ENCODE measurements around the gene EMC9. TPM values are rescaled to one million over a fixed set of nuclear protein-coding genes. Genes with fewer than 3 reads are reported as not detected.

Gene EMC9
- total and polyA plus RNA-seq, 2 of the 8 experiments (the other 6 are each of a cell fraction or from before 2014, with no cell fraction given): 38.4 to 47.2 TPM

DNA sequence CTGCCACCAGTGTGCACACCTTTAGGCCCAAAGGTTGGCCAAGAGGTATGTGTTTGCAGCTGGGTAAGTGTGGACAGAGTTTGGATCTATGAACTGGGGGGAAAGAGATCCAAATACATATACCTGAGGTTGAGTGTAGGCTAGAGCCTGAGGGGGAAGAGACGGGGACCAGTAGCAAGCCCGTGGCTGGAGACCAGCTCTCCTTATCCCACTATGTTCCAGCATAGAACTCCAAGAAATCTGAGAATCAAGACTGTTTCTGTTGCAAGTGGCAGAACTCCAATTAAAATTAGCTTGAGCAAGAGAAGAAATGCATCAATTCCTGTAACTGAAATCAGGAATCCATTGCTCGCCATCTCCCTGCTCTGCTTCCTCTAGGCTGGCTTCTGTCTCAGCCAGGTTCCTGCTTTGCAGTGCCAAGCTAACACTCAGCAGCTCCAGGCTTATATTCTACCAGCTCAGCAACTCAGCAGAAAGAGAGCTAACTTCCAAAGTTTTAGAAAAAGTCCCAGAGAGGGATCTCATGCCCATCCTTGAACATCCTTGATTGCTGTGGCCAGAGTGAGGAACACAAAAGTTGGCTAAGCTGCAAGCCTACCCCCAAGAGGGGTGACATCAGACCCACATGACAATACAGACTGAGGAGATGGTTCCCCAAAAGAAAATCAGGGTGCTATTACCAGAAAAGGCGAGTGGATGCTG lies 48.7 kb downstream of the EMC9 start:
- Histone ChIP-seq H3K27me3 (replicated peaks in 1 of 4; ENCODE audit: control insufficient read depth in 3 of 4, extremely low read depth in 1 of 4, insufficient read depth in 3 of 4, low read length in 3 of 4) (no peaks in the 10 kb centered on the region), H3K4me2 (ENCODE audit: insufficient read depth in 1 of 2, low read depth in 2 of 2, low read length in 2 of 2) (no peak overlapping the region; a peak in 1 of 4 replicates), H3K14ac (ENCODE audit: insufficient read length) (no peak overlapping the region), H3K79me1 (ENCODE audit: low read depth, low read length) (peaks cover 5% of the 10 kb centered on the region), H3K23me2 (ENCODE audit: low read depth, low read length) (peaks cover 8% of the 10 kb centered on the region), H2BK120ac (replicated peaks; ENCODE audit: low read depth, low read length) (peak overlapping the region; percentile 86), H3K36me3 (ENCODE audit: control insufficient read depth in 2 of 4, insufficient read depth in 4 of 4, low read length in 3 of 4) (peaks cover 0 to 8% (median 0%) of the 10 kb centered on the region in 4 experiments; a peak in 2 of 8 replicates), H3K4ac (replicated peaks; ENCODE audit: insufficient read length, low read depth, low read length) (no peak overlapping the region), H4K91ac (replicated peaks; ENCODE audit: insufficient read length, low read length) (peak overlapping the region; percentile 79), H4K20me1 (replicated peaks in 1 of 2; ENCODE audit: control insufficient read depth in 1 of 2, insufficient read depth in 2 of 2, low read length in 2 of 2) (peaks cover 3% of the 10 kb centered on the region in 2 experiments), H2AK5ac (ENCODE audit: low read depth, low read length) (peak overlapping the region; percentile 100), H3K4me3 (ENCODE audit: extremely low read depth in 1 of 4, insufficient read depth in 2 of 4, low read depth in 3 of 4, low read length in 4 of 4) (no peak overlapping the region), H3K9me3 (ENCODE audit: insufficient read depth in 2 of 2, low read depth in 1 of 2, low read length in 1 of 2) (no peaks in the 10 kb centered on the region), H4K5ac (ENCODE audit: insufficient read length, low read depth, low read length) (no peak overlapping the region), H3K23ac (ENCODE audit: insufficient read length) (no peak overlapping the region), H2BK12ac (ENCODE audit: low read depth, low read length) (peak overlapping the region; percentile 99), H3K9ac (replicated peaks in 1 of 4; ENCODE audit: extremely low read depth in 1 of 4, low read depth in 3 of 4, low read length in 3 of 4) (no peak overlapping the region), H3K4me1 (replicated peaks in 1 of 4; ENCODE audit: control insufficient read depth in 3 of 4, insufficient read depth in 4 of 4, low read length in 3 of 4) (peaks cover 5 to 13% (median 9%) of the 10 kb centered on the region in 4 experiments), H4K8ac (ENCODE audit: extremely low read depth, insufficient read depth, low read length) (no peak overlapping the region), H3K27ac (ENCODE audit: low read depth, low read length) (no peak overlapping the region), H2BK15ac (ENCODE audit: low read length) (peak overlapping the region; percentile 5), H2AFZ (ENCODE audit: low read length) (no peak overlapping the region), H2BK20ac (ENCODE audit: low read length) (peak overlapping the region; percentile 87), H2BK5ac (ENCODE audit: low read depth, low read length) (peak overlapping the region; percentile 99), H3K18ac (ENCODE audit: extremely low read depth, low read length) (peak overlapping the region; percentile 88; the same call in 1 of the 2 replicates), H3K79me2 (ENCODE audit: control insufficient read depth in 1 of 2, insufficient read depth in 2 of 2, low read length in 2 of 2) (peaks cover 0 to 21% of the 10 kb centered on the region in 2 experiments; a peak in 2 of 4 replicates), H3K56ac (replicated peaks; ENCODE audit: insufficient read length, low read depth, low read length) (no peak overlapping the region)
- FAIRE-seq (no peak), DNase-seq (ENCODE audit: low read depth in 1 of 2, low spot score in 2 of 2) (no peak)
- POLR2A ChIA-PET (ENCODE audit: partially characterized antibody): interaction anchor here (0.8 to 23.9 kb wide), 12 partner anchors 13 to 104 kb away, joined by 3 to 626 read pairs (median 20); partner anchors contain the start of genes CARMIL3, CPNE6, DCAF11 and DHRS4L2
- WGBS, 2 experiments (ENCODE audit: extremely low coverage in 1 of 2, insufficient coverage in 1 of 2, insufficient read length in 1 of 2, insufficient replicate concordance in 2 of 2, low coverage in 1 of 2, low lambda C conversion rate in 2 of 2, missing lambda C conversion rate in 1 of 2): 97% methylated on average over 4 of the region's 4 CpGs; no CpG with 5 or more reads in 1 of the 2 experiments
- CTCF ChIA-PET (ENCODE audit: partially characterized antibody): interaction anchor here (1.2 to 12.8 kb wide), 7 partner anchors 8 to 70 kb away, joined by 3 to 316 read pairs (median 20); partner anchors contain the start of genes CARMIL3, CPNE6, DCAF11 and NRL
- no peak for TF ChIP-seq POLR2AphosphoS5 (IDR thresholded peaks at IDR 0.05; ENCODE audit: low read depth, low read length)
- no peak for TF ChIP-seq EZH2 (IDR thresholded peaks at IDR 0.05; ENCODE audit: low read depth, low read length, severe bottlenecking)
- no peak for TF ChIP-seq BACH1 (IDR thresholded peaks at IDR 0.05; ENCODE audit: low read length)
- TF ChIP-seq CBX5 (IDR thresholded peaks at IDR 0.05; ENCODE audit: low read depth, low read length): no peak
- no peak for TF ChIP-seq RBBP5 (IDR thresholded peaks at IDR 0.05; ENCODE audit: borderline replicate concordance, low read depth, low read length)
- TF ChIP-seq SP1 (IDR thresholded peaks at IDR 0.05; ENCODE audit: low read depth, low read length): no peak
- no peak for TF ChIP-seq BCL11A (IDR thresholded peaks at IDR 0.05; ENCODE audit: low read depth in 2 of 2, low read length in 2 of 2)
- no peak for TF ChIP-seq EGR1 (IDR thresholded peaks at IDR 0.05; ENCODE audit: borderline replicate concordance, low read depth, low read length)
- TF ChIP-seq ASH2L (IDR thresholded peaks at IDR 0.05; ENCODE audit: low read length): no peak
- TF ChIP-seq SUZ12 (IDR thresholded peaks at IDR 0.05; ENCODE audit: low read length): no peak
- TF ChIP-seq RXRA (IDR thresholded peaks at IDR 0.05; ENCODE audit: insufficient read depth, low read depth, low read length): no peak
- no peak for TF ChIP-seq KDM1A (IDR thresholded peaks at IDR 0.05; ENCODE audit: borderline replicate concordance, low read length)
- TF ChIP-seq CHD2 (IDR thresholded peaks at IDR 0.05; ENCODE audit: low read length): no peak

Data from H1 (cell line).